GM12872 (cell line): Measurements from ENCODE around the gene ADAMTSL3.
A peak's percentile ranks its signal among the peaks of the same experiment; 100 is the strongest.

ENCODE experiments used
- TF ChIP-seq, protein P1 (sequence below): IDR thresholded peaks from 3 replicates; pipeline ENCODE4 v1.5.1; 2011; ENCODE audit warnings: low read depth, mild to moderate bottlenecking, low read length, moderate library complexity; ENCODE audit not compliant: insufficient read depth

Gene ADAMTSL3

DNA sequence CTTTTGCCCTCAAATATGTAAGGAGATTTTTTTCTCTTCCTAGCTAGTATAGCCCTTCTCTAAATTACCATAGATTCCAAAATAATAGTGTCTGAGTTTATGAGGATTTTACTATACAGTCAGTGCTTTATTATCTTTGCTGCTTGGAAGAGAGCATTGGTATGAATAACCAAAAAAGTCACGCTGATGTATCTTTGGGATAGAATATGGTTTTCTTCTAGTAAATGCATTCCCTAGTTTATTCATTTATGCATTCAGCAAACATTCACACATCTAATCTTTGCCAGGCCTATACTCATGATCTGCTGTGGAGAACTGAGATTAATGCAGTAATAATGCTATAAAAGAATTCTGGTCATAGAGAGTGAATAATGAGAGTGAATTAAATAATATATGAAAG lies 356.3 kb downstream of the ADAMTSL3 start:
- TF ChIP-seq, protein P1, sequence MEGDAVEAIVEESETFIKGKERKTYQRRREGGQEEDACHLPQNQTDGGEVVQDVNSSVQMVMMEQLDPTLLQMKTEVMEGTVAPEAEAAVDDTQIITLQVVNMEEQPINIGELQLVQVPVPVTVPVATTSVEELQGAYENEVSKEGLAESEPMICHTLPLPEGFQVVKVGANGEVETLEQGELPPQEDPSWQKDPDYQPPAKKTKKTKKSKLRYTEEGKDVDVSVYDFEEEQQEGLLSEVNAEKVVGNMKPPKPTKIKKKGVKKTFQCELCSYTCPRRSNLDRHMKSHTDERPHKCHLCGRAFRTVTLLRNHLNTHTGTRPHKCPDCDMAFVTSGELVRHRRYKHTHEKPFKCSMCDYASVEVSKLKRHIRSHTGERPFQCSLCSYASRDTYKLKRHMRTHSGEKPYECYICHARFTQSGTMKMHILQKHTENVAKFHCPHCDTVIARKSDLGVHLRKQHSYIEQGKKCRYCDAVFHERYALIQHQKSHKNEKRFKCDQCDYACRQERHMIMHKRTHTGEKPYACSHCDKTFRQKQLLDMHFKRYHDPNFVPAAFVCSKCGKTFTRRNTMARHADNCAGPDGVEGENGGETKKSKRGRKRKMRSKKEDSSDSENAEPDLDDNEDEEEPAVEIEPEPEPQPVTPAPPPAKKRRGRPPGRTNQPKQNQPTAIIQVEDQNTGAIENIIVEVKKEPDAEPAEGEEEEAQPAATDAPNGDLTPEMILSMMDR: no peak

DNA sequence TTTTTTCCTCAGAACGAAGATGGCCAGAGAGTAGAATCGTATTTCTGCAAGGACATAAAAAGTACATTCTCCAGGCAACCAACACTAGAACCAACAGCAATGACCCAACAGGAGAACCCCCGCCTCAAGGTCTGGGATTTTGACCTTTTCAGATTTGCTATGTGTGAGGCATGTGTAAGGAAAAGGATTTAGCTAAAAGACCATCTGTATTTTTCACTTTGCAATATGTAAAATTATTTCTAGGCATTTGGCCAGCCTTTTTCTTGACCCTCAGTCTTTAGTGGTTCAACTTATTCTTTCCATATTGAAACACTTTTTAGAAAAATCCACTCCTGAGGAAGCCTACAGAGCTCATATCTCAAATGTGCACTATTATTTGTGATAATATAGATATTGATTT lies 362.4 kb downstream of the ADAMTSL3 start:
- TF ChIP-seq, protein P1: no peak

DNA sequence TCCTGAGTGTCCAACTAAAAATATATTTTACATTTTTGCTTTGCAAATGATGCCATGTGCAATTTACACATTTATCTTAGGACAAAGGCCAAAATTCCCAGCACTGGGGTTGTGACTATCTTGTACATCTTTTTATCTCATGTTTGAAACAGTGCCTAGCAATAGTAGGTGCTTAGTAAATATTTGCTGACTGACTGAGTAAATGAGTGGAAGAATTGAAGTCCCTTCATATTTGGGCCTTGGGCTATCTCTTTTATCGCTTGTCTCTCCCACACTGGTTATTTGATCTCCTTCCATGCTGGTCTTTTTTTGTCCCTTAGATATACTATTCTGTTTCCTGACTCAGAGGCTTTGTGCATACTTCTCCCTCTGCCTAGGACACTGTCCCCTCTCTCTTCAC lies 368.6 kb downstream of the ADAMTSL3 start:
- TF ChIP-seq, protein P1: no peak

DNA sequence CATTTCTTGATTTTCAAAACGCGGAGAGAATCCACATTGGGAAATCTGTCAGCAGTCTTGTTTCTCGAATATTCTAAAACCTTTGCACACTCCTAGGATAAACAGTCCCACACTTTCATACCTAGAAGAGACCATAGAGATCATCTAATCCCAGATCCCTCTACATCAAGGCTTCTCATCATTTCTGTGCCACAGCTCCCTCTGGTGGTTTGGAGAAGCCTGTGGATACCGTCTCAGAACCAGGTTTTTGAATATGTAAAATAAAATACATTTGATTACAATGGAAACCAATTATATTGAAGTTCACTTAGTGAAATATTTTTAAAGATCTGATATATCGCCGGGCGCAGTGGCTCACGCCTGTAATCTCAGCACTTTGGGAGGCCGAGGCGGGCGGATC lies 369.7 kb downstream of the ADAMTSL3 start:
- TF ChIP-seq, protein P1: peak; percentile 61

DNA sequence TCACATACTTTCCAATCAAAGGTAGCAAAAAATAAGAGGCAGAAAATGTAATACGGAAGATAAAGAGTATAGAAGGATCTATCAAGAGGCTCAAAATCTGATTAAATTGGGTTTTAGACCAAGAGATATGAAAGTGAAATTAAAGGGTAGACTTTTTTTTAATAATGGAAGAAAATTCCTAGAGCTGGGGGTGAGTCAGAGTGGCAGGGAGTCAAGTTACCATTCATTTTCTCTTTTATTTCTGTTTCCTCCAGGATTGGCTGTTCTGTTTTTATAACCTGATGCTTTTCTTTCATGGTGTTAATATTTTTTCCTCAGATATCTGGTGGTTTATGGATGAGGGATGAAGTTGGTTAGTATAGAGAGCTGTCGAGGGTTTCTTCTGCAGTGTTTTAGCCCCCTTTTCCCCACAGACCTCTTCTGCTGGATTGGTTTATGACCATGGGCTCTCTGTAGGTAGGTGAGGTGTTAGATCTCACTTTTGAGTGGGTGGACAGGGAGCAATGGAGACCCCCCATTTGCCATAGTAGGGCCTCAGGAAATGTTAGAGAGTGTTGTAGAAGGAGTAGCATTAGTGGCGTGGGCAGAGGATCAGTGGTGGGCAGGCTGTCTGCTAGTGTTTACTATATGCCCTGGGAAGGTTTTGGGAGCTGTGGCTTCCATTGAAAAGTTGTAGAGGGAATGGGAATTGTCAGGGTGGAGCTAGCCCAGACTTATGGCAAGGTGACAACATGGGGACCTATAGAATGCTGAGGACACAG lies 380.1 kb downstream of the ADAMTSL3 start:
- TF ChIP-seq, protein P1: no peak

DNA sequence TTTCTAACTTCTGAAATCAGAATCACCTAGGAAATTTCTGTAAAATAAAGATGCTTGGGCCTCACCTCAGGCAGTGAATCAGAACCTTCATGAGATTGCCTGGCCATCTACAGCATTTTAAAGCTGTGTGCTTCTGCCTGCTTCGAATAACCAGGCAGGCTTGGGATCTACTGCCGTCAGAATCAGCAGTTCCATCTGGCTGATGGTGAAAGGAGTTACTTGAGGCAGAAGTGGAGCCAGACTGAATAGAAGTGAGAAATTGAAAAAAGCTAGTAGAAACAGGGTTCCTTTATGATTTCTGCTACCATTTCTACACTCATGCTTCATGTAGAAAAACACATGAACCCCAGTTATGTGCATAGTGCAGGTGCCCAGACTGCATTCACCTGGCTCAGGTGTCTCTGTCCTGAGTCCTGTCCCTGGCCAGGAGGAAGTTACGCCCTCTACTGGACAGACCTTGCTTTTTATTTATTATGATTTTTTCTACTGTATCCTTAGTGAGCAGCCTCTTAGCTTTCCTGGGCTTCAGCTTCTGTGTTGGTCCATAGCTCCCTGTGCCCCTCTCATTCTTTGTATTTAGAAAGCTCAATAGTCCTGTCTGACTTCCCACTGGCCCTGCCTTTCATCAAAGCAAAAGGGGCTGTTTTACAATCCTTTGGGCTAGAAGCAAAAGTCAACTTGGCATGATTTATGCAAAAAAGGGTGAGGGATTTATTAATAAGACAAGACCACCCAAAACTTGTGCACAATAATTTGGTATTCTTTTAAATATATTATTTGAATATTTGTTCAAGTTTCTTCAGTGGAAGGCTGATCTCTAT lies 380.9 kb downstream of the ADAMTSL3 start:
- TF ChIP-seq, protein P1: peak; percentile 56

DNA sequence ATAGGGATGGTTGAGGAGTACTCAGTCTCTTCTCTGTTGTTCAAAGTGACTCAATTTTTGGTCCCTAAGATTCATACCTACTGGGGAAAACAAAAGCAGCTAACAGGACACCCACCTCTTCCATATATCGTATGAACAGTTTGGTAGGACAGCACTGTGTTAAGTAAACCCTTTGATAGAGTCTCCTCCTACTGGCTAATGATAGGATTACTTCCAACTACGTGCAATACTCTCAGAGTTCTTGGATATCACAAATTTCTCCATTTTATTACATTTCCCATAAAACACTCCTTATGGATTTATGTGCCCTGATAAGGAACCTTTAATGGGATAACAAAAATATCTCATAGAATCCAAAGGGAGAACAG lies 381.5 kb downstream of the ADAMTSL3 start:
- TF ChIP-seq, protein P1: peak; percentile 55
